ENCODE data around the gene CCL24. TPM values are rescaled to one million over a fixed set of nuclear protein-coding genes. Genes with fewer than 3 reads are reported as not detected.
A peak's percentile ranks its signal among the peaks of the same experiment; 100 is the strongest.

The CCL24 gene
- polyA plus RNA-seq, 1 donor, result 32.1 TPM

GRCh38 chr7:75823198-75823910 lies 9.7 kb upstream of the CCL24 start:
- no peak overlapping the region for H3K4me3 ChIP-seq (ENCODE audit: low read length)
- H3K27ac ChIP-seq (ENCODE audit: low read length), result no peak overlapping the region
- no peaks in the 10 kb centered on the region for H3K36me3 ChIP-seq (ENCODE audit: control insufficient read depth, insufficient read depth, low read length)
- H3K9me3 ChIP-seq (ENCODE audit: control insufficient read depth, low read depth, low read length), result no peaks in the 10 kb centered on the region
- H3K27me3 ChIP-seq (ENCODE audit: control insufficient read depth, insufficient read depth, low read length), result no peaks in the 10 kb centered on the region
- no peaks in the 10 kb centered on the region for H3K4me1 ChIP-seq (ENCODE audit: control insufficient read depth, insufficient read depth, low read length)
- peak in 1 of 2 donors; percentile 34 for DNase-seq
- no CpG with 5 or more reads among the region's 9 CpGs for WGBS (ENCODE audit: insufficient coverage, low lambda C conversion rate)

- WGBS (ENCODE audit: insufficient coverage, low lambda C conversion rate), result no CpG with 5 or more reads among the region's 1 CpG
- no peaks in the 10 kb centered on the region for H3K27me3 ChIP-seq (ENCODE audit: control insufficient read depth, insufficient read depth, low read length)
- no peak for DNase-seq
- H3K4me1 ChIP-seq (ENCODE audit: control insufficient read depth, insufficient read depth, low read length), result no peaks in the 10 kb centered on the region
- H3K9me3 ChIP-seq (ENCODE audit: control insufficient read depth, low read depth, low read length), result no peaks in the 10 kb centered on the region
- H3K36me3 ChIP-seq (ENCODE audit: control insufficient read depth, insufficient read depth, low read length), result no peaks in the 10 kb centered on the region
- no peak overlapping the region for H3K4me3 ChIP-seq (ENCODE audit: low read length)
- no peak overlapping the region for H3K27ac ChIP-seq (ENCODE audit: low read length)
Observed at GRCh38 chr7:75820688-75821087, 7.1 kb upstream of the CCL24 start.

GRCh38 chr7:75819711-75820110 lies 6.1 kb upstream of the CCL24 start:
- Histone ChIP-seq H3K27me3 (ENCODE audit: control insufficient read depth, insufficient read depth, low read length) (no peaks in the 10 kb centered on the region), H3K36me3 (ENCODE audit: control insufficient read depth, insufficient read depth, low read length) (no peaks in the 10 kb centered on the region), H3K4me1 (ENCODE audit: control insufficient read depth, insufficient read depth, low read length) (no peaks in the 10 kb centered on the region), H3K27ac (ENCODE audit: low read length) (no peak overlapping the region), H3K4me3 (ENCODE audit: low read length) (no peak overlapping the region), H3K9me3 (ENCODE audit: control insufficient read depth, low read depth, low read length) (no peaks in the 10 kb centered on the region)
- WGBS (ENCODE audit: insufficient coverage, low lambda C conversion rate), result 75% methylated on average over 1 of the region's 2 CpGs
- no peak for DNase-seq

- Histone ChIP-seq H3K36me3 (ENCODE audit: control insufficient read depth, insufficient read depth, low read length) (no peaks in the 10 kb centered on the region), H3K4me3 (ENCODE audit: low read length) (no peak overlapping the region), H3K27ac (ENCODE audit: low read length) (no peak overlapping the region), H3K4me1 (ENCODE audit: control insufficient read depth, insufficient read depth, low read length) (no peaks in the 10 kb centered on the region), H3K27me3 (ENCODE audit: control insufficient read depth, insufficient read depth, low read length) (no peaks in the 10 kb centered on the region), H3K9me3 (ENCODE audit: control insufficient read depth, low read depth, low read length) (no peaks in the 10 kb centered on the region)
- no peak for DNase-seq
- 100% methylated on average over 1 of the region's 5 CpGs for WGBS (ENCODE audit: insufficient coverage, low lambda C conversion rate)
Observed at GRCh38 chr7:75818472-75818871, 4.9 kb upstream of the CCL24 start.

GRCh38 chr7:75817116-75817515 lies 3.5 kb upstream of the CCL24 start:
- DNase-seq, result no peak
- Histone ChIP-seq H3K27me3 (ENCODE audit: control insufficient read depth, insufficient read depth, low read length) (no peaks in the 10 kb centered on the region), H3K4me3 (ENCODE audit: low read length) (no peak overlapping the region), H3K4me1 (ENCODE audit: control insufficient read depth, insufficient read depth, low read length) (no peaks in the 10 kb centered on the region), H3K9me3 (ENCODE audit: control insufficient read depth, low read depth, low read length) (no peaks in the 10 kb centered on the region), H3K27ac (ENCODE audit: low read length) (no peak overlapping the region), H3K36me3 (ENCODE audit: control insufficient read depth, insufficient read depth, low read length) (no peaks in the 10 kb centered on the region)
- WGBS (ENCODE audit: insufficient coverage, low lambda C conversion rate), result no CpG with 5 or more reads among the region's 6 CpGs

- DNase-seq, result no peak
- Histone ChIP-seq H3K27ac (ENCODE audit: low read length) (no peak overlapping the region), H3K4me3 (ENCODE audit: low read length) (no peak overlapping the region), H3K4me1 (ENCODE audit: control insufficient read depth, insufficient read depth, low read length) (no peaks in the 10 kb centered on the region), H3K36me3 (ENCODE audit: control insufficient read depth, insufficient read depth, low read length) (no peaks in the 10 kb centered on the region), H3K27me3 (ENCODE audit: control insufficient read depth, insufficient read depth, low read length) (no peaks in the 10 kb centered on the region), H3K9me3 (ENCODE audit: control insufficient read depth, low read depth, low read length) (no peaks in the 10 kb centered on the region)
- WGBS (ENCODE audit: insufficient coverage, low lambda C conversion rate), result no CpG with 5 or more reads among the region's 10 CpGs
Observed at GRCh38 chr7:75815418-75816064, 1.9 kb upstream of the CCL24 start.

GRCh38 chr7:75814407-75814947 lies 871 bp upstream of the CCL24 start:
- no peaks in the 10 kb centered on the region for H3K9me3 ChIP-seq (ENCODE audit: control insufficient read depth, low read depth, low read length)
- no peak overlapping the region for H3K27ac ChIP-seq (ENCODE audit: low read length)
- no peak for DNase-seq
- H3K4me3 ChIP-seq (ENCODE audit: low read length), result no peak overlapping the region
- H3K4me1 ChIP-seq (ENCODE audit: control insufficient read depth, insufficient read depth, low read length), result no peaks in the 10 kb centered on the region
- no peaks in the 10 kb centered on the region for H3K36me3 ChIP-seq (ENCODE audit: control insufficient read depth, insufficient read depth, low read length)
- whole genome bisulfite sequencing (ENCODE audit: insufficient coverage, low lambda C conversion rate), result no CpG with 5 or more reads among the region's 13 CpGs
- H3K27me3 ChIP-seq (ENCODE audit: control insufficient read depth, insufficient read depth, low read length), result no peaks in the 10 kb centered on the region

- Histone ChIP-seq H3K36me3 (ENCODE audit: control insufficient read depth, insufficient read depth, low read length) (no peaks in the 10 kb centered on the region), H3K4me3 (ENCODE audit: low read length) (no peak overlapping the region), H3K27me3 (ENCODE audit: control insufficient read depth, insufficient read depth, low read length) (no peaks in the 10 kb centered on the region), H3K4me1 (ENCODE audit: control insufficient read depth, insufficient read depth, low read length) (no peaks in the 10 kb centered on the region), H3K9me3 (ENCODE audit: control insufficient read depth, low read depth, low read length) (no peaks in the 10 kb centered on the region), H3K27ac (ENCODE audit: low read length) (no peak overlapping the region)
- no CpG with 5 or more reads among the region's 3 CpGs for WGBS (ENCODE audit: insufficient coverage, low lambda C conversion rate)
- no peak for DNase-seq
Observed at GRCh38 chr7:75813084-75813483, 522 bp downstream of the CCL24 start.

- Histone ChIP-seq H3K9me3 (ENCODE audit: control insufficient read depth, low read depth, low read length) (peaks cover 4% of the 10 kb centered on the region), H3K4me3 (ENCODE audit: low read length) (no peak overlapping the region), H3K36me3 (ENCODE audit: control insufficient read depth, insufficient read depth, low read length) (no peaks in the 10 kb centered on the region), H3K4me1 (ENCODE audit: control insufficient read depth, insufficient read depth, low read length) (no peaks in the 10 kb centered on the region), H3K27me3 (ENCODE audit: control insufficient read depth, insufficient read depth, low read length) (no peaks in the 10 kb centered on the region), H3K27ac (ENCODE audit: low read length) (no peak overlapping the region)
- 80% methylated on average over 1 of the region's 11 CpGs for WGBS (ENCODE audit: insufficient coverage, low lambda C conversion rate)
- no peak for DNase-seq
Observed at GRCh38 chr7:75811894-75812678, 1.5 kb downstream of the CCL24 start.

- H3K9me3 ChIP-seq (ENCODE audit: control insufficient read depth, low read depth, low read length), result peaks cover 4% of the 10 kb centered on the region
- 100% methylated on average over 1 of the region's 6 CpGs for WGBS (ENCODE audit: insufficient coverage, low lambda C conversion rate)
- H3K36me3 ChIP-seq (ENCODE audit: control insufficient read depth, insufficient read depth, low read length), result no peaks in the 10 kb centered on the region
- H3K4me1 ChIP-seq (ENCODE audit: control insufficient read depth, insufficient read depth, low read length), result no peaks in the 10 kb centered on the region
- H3K4me3 ChIP-seq (ENCODE audit: low read length), result no peak overlapping the region
- no peak overlapping the region for H3K27ac ChIP-seq (ENCODE audit: low read length)
- DNase-seq, result no peak
- H3K27me3 ChIP-seq (ENCODE audit: control insufficient read depth, insufficient read depth, low read length), result no peaks in the 10 kb centered on the region
Observed at GRCh38 chr7:75809396-75809795, 4.2 kb downstream of the CCL24 start.
